HG03521 (cell line): ENCODE measurements around the gene IER5.
"Not testable (repeated sequence)": the region's sequence is repeated elsewhere in the genome, so short reads cannot be mapped to it uniquely, and the experiment has no call there.

Experiments used
- ATAC-seq: cut with Tn5 transposase; IDR thresholded peaks from one replicate; pipeline ENCODE4 v1.9.1; 2021; ENCODE audit warnings: mild to moderate bottlenecking, moderate library complexity; ENCODE audit not compliant: unreplicated experiment

Gene IER5

DNA sequence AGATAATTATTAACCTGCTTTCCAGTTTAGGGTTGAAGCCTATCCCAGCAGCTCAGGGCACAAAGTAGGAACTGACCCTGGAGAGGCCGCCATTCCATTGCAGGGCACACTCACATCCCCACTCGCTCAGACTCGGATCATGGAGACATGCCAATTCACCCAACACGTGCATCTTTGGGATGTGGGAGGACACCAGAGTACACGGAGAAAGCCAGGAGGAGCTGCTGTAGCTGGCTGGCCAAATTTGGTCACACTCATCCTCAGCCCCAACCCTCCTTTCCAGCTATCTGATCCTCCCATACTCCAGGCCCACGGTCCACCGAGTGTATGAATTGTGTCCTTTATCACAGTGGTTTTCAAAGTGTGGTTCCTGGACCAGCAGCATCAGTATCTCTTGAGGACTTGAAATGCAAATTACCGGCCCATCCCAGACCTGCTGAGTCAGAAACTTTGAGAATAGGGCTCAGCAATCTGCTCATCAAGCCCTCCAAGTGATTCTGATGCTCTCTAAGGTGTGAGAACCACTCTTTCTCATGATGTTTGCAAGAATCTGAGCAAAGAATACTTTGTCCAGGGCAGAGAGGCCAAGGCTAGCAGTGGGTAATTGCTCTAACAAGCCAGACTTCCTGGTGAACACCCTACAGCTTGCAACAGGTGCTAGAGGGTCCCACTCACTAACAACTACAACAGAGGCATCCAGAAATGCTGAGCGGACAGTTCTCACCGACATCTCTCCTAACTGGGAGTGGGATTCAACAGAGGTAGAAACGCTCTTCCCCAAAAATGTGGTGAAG, 26.3 kb downstream of the IER5 start:
- no peak for ATAC-seq

- no peak for ATAC-seq
These were observed 26.8 kb downstream of the IER5 start for GRCh38 chr1:181115368-181115684.

- ATAC-seq: not testable (repeated sequence)
These were observed 27.5 kb downstream of the IER5 start for GRCh38 chr1:181115971-181116370.

DNA sequence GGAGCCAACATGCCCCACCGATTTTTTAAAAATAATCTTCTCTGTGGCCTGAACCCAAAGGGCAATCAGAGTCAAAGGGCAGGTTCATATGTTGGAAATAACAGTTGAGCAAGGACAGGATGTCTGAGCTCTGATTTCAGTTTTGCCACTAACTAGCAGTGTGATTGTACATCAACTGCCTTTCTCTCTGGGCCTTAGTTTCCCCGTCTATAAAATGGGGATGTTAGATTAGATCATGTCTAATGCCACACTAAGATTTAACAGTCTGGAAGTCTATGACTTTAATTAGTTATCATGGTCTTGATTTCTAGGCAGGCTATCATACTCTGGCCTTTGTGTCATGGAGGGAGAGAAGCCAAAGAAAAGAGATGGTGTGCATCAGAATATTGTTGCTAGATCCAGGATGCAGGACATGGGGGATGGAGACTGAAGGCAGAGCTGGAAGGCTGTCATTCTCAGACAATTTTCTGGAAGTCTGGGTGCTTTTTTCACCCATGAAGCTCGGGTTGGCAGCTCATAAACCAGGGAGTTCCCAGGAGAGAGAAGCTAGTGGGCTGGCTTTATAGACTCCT, 28.4 kb downstream of the IER5 start:
- no peak for ATAC-seq

DNA sequence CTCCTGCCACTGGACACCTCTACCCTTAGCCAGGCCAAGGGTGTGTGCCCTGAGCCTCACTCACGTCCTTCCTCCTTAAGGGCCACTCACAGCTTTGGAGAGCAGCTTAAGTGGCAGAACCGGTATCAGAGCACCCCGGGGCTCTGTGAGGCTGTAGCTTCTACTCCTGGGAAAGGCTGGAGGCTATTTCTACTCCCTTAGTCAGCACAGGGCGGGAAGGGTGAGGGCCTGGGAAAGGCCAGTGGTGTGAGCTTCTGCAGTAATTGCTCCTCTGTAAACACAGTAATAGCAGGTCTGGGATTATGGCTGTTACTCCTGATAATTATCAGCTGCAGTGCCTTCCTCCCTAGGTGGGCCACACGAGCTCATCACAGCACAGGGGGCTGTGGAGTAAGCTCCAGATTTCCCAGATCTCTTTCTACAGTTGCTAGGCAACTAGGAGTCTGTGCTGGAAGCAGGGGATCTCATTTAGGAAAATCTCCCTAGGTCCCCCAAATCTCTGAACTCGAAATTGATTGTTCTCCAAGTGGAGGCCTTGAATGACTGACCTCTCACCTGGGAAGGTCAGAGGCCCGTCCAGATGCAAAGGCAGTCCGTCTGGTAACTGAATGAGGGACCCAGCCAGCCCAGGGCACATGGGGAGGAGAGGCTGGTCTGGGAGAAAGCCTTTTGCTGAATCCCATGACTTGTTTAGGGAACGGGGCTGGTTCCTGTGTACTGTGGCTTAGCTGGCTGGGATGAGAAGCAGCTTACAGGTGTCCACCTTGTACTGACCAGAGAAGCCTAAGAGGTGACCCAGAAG, 29.3 kb downstream of the IER5 start:
- no peak for ATAC-seq

DNA sequence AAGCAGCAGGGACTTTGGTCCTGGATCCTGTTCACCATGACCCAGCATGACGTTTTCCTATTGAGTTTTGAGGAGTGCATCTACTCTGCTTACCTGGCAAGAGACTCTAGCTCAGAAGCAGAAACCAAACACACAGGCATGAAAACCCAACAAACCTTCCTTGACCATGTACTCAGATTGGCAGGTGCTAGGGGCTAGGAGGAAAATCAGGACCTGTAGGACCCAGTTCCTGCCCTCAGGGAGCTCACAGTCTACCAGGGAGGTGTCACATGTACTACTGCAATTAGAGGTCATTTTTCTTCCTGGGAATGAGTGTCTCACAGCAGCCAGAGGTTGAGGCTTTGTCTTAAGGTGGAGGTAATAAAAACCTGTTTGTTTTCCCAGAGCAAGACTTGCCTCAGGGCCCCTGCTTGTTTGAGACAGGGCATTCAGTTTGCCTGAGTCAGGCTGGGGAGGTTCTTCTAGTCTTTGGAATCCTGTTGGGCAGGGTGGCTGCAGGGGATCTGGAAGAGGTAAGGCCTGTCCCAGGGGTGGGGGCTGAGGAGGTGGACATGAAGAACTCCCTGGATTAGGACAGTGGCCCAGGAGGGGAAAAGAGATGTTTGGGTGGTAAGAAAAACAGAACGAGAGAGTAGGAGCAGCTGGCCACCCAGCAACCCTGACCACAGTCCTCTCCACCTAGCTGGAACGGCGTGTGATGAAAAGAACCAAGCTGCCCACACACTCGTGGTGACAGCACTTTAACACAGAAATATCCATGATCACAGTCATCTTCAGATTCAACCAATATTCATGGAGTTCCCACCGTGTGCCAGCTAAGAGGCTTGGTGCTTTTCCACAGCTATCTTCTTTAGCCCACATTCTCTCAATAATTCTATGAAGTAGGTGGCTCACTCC, 30.8 kb downstream of the IER5 start:
- ATAC-seq: no peak

- ATAC-seq: no peak
These were observed 32.4 kb downstream of the IER5 start for GRCh38 chr1:181120924-181121323.

DNA sequence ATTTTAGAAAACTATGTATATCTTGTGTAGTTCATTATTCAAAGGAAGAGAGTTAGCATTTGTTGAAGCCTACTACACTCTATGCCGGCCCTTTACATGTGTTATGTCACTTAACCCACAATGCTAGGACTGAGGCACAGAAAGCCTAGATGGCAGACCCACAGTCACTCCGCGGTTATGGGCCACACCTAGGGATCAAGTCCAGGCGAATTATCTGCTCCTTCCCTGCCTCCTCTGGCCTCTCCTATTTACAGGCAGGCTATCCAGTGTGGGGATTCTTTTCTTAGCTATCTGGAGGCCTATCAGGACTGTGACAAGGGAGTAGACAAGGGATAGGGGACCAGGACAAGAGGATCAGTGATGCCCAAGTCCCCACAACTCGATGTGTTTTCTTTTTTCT, 33.0 kb downstream of the IER5 start:
- no peak for ATAC-seq

- no peak for ATAC-seq
These were observed 33.7 kb downstream of the IER5 start for GRCh38 chr1:181122222-181122621.

- ATAC-seq: no peak
These were observed 34.7 kb downstream of the IER5 start for GRCh38 chr1:181123173-181123572.

DNA sequence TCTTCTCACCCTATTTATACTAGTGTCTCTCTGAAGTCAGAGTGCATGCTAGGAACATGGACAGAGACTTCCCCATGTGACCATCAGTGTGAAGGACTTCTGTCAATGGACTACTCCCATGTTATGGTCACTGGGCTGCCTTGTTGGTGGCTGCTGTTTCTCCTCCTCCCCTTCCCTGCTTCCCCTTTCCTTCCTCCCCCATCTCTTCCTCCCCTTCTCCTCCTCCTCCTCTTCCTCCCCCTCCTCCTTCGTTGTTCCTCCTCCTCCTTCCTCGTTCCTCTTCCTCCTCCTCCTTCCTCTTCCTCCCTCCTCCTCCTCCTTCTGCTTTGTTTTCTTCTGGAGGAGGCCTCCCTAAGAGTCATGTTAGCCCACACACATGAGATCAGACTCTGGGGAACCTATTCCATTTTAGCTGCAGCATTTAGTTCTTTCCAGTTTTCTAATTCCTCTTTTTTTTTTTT, 35.8 kb downstream of the IER5 start:
- ATAC-seq: no peak

GRCh38 chr1:181126289-181126688, 37.8 kb downstream of the IER5 start:
- no peak for ATAC-seq

DNA sequence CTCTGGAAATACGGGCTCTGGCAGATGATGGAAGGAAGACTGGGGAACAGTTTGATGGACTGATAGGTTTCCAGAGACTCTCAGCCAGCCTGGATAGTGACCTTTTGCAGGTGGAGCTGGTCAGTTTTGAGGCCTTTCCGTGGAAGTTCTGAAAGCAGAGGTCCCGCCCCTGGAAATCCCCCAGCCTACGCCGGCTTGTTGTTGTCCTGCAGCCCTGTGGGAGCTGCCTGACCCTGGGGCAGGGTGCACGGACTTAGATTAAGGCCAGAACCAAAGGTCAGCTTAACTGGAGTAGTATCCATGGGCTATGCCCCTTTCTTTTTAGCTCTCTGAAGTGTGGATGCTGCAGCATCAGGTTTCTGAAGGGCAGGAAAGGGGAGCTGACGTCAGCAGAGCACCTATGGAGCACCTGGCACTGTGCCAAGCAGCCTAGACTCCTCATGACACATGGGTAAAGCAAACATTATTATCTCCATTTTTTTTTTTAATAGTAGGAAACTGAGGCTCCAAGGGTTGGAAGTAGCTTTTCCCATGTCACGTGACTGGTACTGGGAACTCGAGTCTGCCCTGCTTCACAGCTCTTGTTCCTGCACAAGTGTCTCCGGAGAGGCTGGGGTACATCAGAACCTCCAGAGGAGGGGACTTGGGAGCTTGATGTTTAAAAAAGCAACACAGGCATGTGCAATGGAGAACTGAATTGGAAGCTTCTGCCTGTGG, 38.5 kb downstream of the IER5 start:
- ATAC-seq: no peak

DNA sequence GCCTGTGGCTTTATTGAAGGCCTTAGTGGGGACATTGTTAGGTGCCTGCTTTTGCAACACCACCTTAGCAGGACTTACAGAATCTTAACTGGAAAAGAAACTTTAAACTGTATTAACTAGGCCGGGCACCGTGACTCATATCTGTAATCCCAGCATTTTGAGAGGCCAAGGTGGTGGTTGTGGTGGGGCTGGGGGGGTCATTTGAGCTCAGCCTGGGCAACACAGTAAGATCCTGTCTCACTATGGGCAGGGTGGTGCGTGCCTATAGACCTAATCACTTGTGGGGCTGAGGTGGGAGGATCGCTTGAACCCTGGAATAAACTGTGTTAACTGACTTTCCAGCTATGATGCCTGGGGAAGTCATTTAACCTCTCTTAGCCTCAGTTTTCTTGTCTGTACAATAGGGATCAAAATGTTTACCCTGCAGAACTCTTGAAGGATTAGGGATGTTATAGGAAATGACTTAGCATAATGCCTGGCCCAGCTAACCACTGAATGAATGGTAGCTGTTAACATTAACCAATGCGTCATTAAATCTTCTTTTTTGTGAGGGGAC, 39.5 kb downstream of the IER5 start:
- no peak for ATAC-seq

DNA sequence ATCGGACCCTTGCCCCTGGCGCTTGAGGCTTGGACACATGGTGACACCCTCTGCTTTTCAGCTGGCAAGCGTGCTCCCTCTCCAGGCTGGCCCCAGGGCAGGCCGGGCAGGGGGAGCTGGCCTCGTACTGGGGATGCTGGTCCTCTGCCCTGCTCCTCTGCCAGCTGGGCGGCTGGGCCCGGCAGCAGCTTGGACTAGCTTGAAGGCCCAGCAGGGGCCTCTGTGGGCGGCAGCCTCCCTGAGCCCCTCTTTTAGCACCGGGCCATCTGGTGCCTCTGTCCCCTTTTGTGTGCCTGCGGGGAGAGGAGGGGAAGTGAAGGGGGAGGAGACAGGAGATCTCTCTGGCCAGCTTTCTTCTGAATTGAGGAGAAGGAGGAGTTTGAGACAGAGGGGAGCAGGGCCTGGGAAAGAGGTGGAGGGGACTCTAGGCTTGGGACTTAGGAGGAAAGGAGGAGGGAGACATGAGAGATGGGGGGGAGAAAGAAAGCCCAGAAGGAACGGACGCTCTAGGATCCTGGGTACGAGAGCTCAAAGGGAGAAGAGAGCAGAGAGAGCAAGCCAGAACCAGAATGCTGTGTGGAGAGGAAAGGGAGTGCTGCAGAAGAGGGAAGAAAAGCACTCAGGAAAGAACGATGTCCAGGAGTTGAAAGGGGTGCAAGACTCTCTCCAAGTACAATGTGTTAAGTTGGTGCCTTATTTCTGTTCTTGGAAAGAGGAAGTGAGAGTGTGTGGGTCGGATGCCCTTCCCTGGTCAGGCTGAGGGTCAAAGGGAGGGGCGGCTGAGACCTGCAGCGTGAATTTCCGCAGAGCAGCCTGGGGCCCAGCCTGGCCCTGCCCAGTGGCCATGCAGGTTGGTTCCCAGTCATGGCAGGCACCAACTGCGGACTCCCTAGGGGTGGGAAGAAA, 40.3 kb downstream of the IER5 start:
- peak; percentile 49 for ATAC-seq

GRCh38 chr1:181129771-181130606, 41.5 kb downstream of the IER5 start:
- ATAC-seq: no peak

- no peak for ATAC-seq
These were observed 42.9 kb downstream of the IER5 start for GRCh38 chr1:181131255-181131941.
